OCI-LY3 (cell line): ENCODE measurements around the gene DLG1.

Source experiments
- CTCF ChIP-seq: fragments of 200-600, 300-600 bp; sonication (generic); IDR thresholded peaks from 2 replicates; pipeline ENCODE4 v1.5.1; 2014; ENCODE audit warnings: antibody characterized with exemption, low read length, low read depth
- EZH2phosphoT487 ChIP-seq: fragments of 200-600 bp; shearing (Covaris generic); IDR thresholded peaks from 2 replicates; pipeline ENCODE4 v1.6.1; 2018; ENCODE audit warnings: antibody characterized with exemption, mixed run types, low read depth

DNA sequence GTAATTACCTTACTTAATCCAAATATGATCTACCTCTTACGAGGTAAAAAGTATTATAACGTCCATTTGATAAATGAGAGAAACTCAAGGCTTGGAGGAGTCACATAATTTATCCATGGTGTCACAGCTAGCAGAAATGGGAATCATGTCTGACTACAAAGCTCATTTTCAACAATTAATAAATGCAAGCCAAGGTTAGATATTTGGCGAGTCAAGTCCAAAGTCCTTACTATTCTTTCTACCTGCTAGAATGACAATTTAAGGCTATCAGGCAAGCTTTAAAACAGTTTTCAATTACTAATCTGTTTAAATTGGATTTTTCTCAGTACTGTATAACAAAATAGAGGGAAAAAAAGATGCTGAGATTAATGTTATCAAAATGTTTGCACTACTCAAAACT lies 68.6 kb downstream of the DLG1 start:
- TF ChIP-seq CTCF (no peak), EZH2phosphoT487 (no peak)
